SHP77 treated with DMSO at 0.1 percent for 48 hours (cell line): ENCODE measurements around the gene IKBKG.
"Not testable (repeated sequence)": the region's sequence is repeated elsewhere in the genome, so short reads cannot be mapped to it uniquely, and the experiment has no call there.

Experiments used
- DNase-seq: peaks from one replicate; lab custom pipeline; 2025; lab: John Stamatoyannopoulos, UW

The IKBKG gene

GRCh38 chrX:154558896-154559295 is 11.5 kb downstream of the IKBKG start:
- DNase-seq: not testable (repeated sequence)

- DNase-seq: not testable (repeated sequence)
Observed at GRCh38 chrX:154560326-154560725, 12.9 kb downstream of the IKBKG start.

- DNase-seq: not testable (repeated sequence)
Observed at GRCh38 chrX:154562295-154562694, 14.9 kb downstream of the IKBKG start.

GRCh38 chrX:154570361-154570760 is 22.9 kb downstream of the IKBKG start:
- not testable (repeated sequence) for DNase-seq

- not testable (repeated sequence) for DNase-seq
Observed at GRCh38 chrX:154573061-154573460, 25.6 kb downstream of the IKBKG start.

GRCh38 chrX:154575076-154575475 is 27.7 kb downstream of the IKBKG start:
- DNase-seq: not testable (repeated sequence)

GRCh38 chrX:154582994-154583393 is 35.6 kb downstream of the IKBKG start:
- not testable (repeated sequence) for DNase-seq

GRCh38 chrX:154584585-154585183 is 37.3 kb downstream of the IKBKG start, which contains the start of gene CTAG1A:
TSS of gene CTAG1A (plus strand) at chrX:154585133. CDS start at chrX:154585207, 74 bp downstream.
- DNase-seq: not testable (repeated sequence)

GRCh38 chrX:154590415-154590814 is 43.0 kb downstream of the IKBKG start:
- DNase-seq: not testable (repeated sequence)

- no peak for DNase-seq
Observed at GRCh38 chrX:154592505-154592904, 45.1 kb downstream of the IKBKG start.

- DNase-seq: no peak
Observed at GRCh38 chrX:154593201-154593600, 45.8 kb downstream of the IKBKG start.

- no peak for DNase-seq
Observed at GRCh38 chrX:154594491-154594890, 47.1 kb downstream of the IKBKG start.

GRCh38 chrX:154595559-154596249 is 48.3 kb downstream of the IKBKG start:
- DNase-seq: no peak

GRCh38 chrX:154596290-154596929 is 49.0 kb downstream of the IKBKG start:
- DNase-seq: no peak

GRCh38 chrX:154597221-154597620 is 49.8 kb downstream of the IKBKG start:
- no peak for DNase-seq

- no peak for DNase-seq
Observed at GRCh38 chrX:154598656-154599055, 51.2 kb downstream of the IKBKG start.

- DNase-seq: no peak
Observed at GRCh38 chrX:154599531-154599930, 52.1 kb downstream of the IKBKG start.

GRCh38 chrX:154600759-154601374 is 53.4 kb downstream of the IKBKG start:
- no peak for DNase-seq

- DNase-seq: no peak
Observed at GRCh38 chrX:154602226-154602625, 54.8 kb downstream of the IKBKG start.

GRCh38 chrX:154602766-154603437 is 55.5 kb downstream of the IKBKG start:
- no peak for DNase-seq

GRCh38 chrX:154603438-154604430 is 56.3 kb downstream of the IKBKG start:
- no peak for DNase-seq
